Measurements from ENCODE around the gene GALK2.

DNA sequence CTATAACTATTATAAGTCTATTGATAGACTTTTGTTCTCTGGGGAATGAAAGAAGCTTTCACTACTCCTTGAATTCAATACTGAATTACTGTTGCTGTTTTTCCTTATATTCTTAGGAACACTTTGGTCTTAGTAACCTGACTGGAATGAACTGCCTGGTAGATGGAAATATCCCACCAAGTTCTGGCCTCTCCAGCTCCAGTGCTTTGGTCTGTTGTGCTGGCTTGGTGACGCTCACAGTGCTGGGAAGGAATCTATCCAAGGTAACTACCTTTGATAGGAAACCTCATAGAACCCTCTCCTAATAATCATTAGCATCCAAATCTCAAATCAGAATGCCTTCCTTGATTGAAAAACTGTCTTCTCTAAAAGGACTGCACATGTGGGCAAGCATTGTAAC is 69.1 kb downstream of the GALK2 start:
- TF ChIP-seq, protein P1, sequence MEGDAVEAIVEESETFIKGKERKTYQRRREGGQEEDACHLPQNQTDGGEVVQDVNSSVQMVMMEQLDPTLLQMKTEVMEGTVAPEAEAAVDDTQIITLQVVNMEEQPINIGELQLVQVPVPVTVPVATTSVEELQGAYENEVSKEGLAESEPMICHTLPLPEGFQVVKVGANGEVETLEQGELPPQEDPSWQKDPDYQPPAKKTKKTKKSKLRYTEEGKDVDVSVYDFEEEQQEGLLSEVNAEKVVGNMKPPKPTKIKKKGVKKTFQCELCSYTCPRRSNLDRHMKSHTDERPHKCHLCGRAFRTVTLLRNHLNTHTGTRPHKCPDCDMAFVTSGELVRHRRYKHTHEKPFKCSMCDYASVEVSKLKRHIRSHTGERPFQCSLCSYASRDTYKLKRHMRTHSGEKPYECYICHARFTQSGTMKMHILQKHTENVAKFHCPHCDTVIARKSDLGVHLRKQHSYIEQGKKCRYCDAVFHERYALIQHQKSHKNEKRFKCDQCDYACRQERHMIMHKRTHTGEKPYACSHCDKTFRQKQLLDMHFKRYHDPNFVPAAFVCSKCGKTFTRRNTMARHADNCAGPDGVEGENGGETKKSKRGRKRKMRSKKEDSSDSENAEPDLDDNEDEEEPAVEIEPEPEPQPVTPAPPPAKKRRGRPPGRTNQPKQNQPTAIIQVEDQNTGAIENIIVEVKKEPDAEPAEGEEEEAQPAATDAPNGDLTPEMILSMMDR (IDR thresholded peaks at IDR 0.05), result no peak
- TF ChIP-seq EP300 (IDR thresholded peaks at IDR 0.05), result no peak

All from tibial nerve (tissue), 4 donors.